Left lung (tissue), 10 donors: ENCODE measurements around the gene NSMCE3. TPM values are rescaled to one million over a fixed set of nuclear protein-coding genes. Genes with fewer than 3 reads are reported as not detected.

Experiments
- ATAC-seq: fragments of 200-7000 bp; cut with Tn5 transposase; one replicate; pipeline ENCODE4 v1.9.1; 2020; ENCODE audit warnings: moderate library complexity
- DNase-seq, 4 donors: peaks; one replicate each; pipeline ENCODE4 v3.0.0-alpha.2; 2013 to 2020
- H3K27ac ChIP-seq, 2 donors: fragments of 200-600 bp; sonication (generic) in 1 of 2; one replicate each; pipeline versions ENCODE4 v1.5.0 to v1.8.0; 2020 to 2021
- H3K27me3 ChIP-seq, 2 donors: fragments of 200-600 bp; sonication (generic) in 1 of 2; one replicate each; pipeline versions ENCODE4 v1.5.0 to v1.8.0; 2020 to 2021
- H3K36me3 ChIP-seq, 2 donors: fragments of 200-600 bp; sonication (generic) in 1 of 2; one replicate each; pipeline versions ENCODE4 v1.5.0 to v1.8.0; 2020 to 2021
- H3K4me1 ChIP-seq, 2 donors: fragments of 200-600 bp; one replicate each; pipeline ENCODE4 v1.8.0; 2021
- H3K4me3 ChIP-seq, 2 donors: fragments of 200-600 bp; sonication (generic) in 1 of 2; one replicate each; pipeline versions ENCODE4 v1.5.0 to v1.8.0; 2020 to 2021; ENCODE audit warnings: mild to moderate bottlenecking in 1 of 2
- H3K9me3 ChIP-seq, 2 donors: fragments of 200-600 bp; sonication (generic) in 1 of 2; one replicate each; pipeline versions ENCODE4 v1.5.0 to v1.8.0; 2020 to 2021
- CTCF ChIP-seq, 2 donors: fragments of 200-600 bp; sonication (generic) in 1 of 2; IDR thresholded peaks; one replicate each; pipeline versions ENCODE4 v1.5.0 to v1.8.0; 2021; ENCODE audit warnings: antibody characterized with exemption in 2 of 2
- intact Hi-C, 2 donors: fragments of 100-400 bp; cut with DNase I; formaldehyde crosslinking; loops; one replicate each; pipeline versions ENCODE4 v1.11.2 to v1.14.2; 2022
- polyA plus RNA-seq, 6 donors: library from polyadenylated mRNA; unstranded; fragments of 120-200 nt; gene quantifications; one replicate each; pipeline ENCODE4 v1.2.1, GENCODE V29; 2013; ENCODE audit not compliant: insufficient read length in 6 of 6
- total RNA-seq, 2 donors: library from RNA; stranded (reverse); fragmentation: NEBNext Ultra II Directional; extraction: Animal tissue kit (Norgen Biotek cat#: 25700); gene quantifications; one replicate each; pipeline ENCODE4 v1.2.1, GENCODE V29; 2021
- donor health status: DM: no; HTN: yes; CAD: no.
- donor health status: DM: no; HTN: no; CAD: no.

The NSMCE3 gene
- total and polyA plus RNA-seq, 8 donors, result 5.8 to 9.1 (median 7.3) TPM

GRCh38 chr15:29283381-29283780 lies 13.8 kb upstream of the NSMCE3 start:
- Histone ChIP-seq H3K9me3 (no peaks in the 10 kb centered on the region), H3K27me3 (no peaks in the 10 kb centered on the region), H3K27ac (no peak overlapping the region), H3K36me3 (no peaks in the 10 kb centered on the region), H3K4me3 (no peak overlapping the region), H3K4me1 (no peaks in the 10 kb centered on the region)
- TF ChIP-seq CTCF (IDR thresholded peaks at IDR 0.05), result no peak
- DNase-seq, result peak in 1 of 4 donors; percentile 24
- intact Hi-C loops, result no loop called here
- no peak for ATAC-seq

DNA sequence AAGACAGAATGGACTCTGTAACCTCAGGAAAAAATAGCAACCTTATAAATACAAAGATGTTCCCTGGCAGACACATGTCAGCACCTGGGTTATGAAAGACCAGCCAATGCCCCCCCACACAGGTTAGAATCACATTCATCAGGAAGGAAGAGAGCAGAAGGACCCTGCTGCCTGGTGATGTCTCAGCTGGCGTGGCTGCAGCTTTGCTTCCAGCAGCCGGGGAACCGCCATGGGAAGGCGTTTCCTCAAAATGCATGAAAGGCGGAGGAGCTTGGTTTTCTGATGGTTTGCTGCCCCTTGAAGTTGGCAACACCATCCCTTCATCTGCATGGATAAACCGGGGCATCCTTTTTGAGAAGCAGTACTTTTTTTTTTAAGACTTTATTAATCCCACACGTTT lies 10.9 kb upstream of the NSMCE3 start:
- H3K9me3 ChIP-seq, result no peaks in the 10 kb centered on the region
- H3K27me3 ChIP-seq, result no peaks in the 10 kb centered on the region
- H3K36me3 ChIP-seq, result no peaks in the 10 kb centered on the region
- intact Hi-C loops, result no loop called here
- DNase-seq (no peak), ATAC-seq (no peak)
- no peaks in the 10 kb centered on the region for H3K4me1 ChIP-seq
- TF ChIP-seq CTCF (IDR thresholded peaks at IDR 0.05), result no peak
- no peak overlapping the region for H3K4me3 ChIP-seq
- H3K27ac ChIP-seq, result no peak overlapping the region

GRCh38 chr15:29278436-29279105 lies 8.9 kb upstream of the NSMCE3 start:
- no peak for TF ChIP-seq CTCF (IDR thresholded peaks at IDR 0.05)
- Histone ChIP-seq H3K4me3 (no peak overlapping the region), H3K9me3 (no peaks in the 10 kb centered on the region), H3K4me1 (no peaks in the 10 kb centered on the region), H3K27me3 (no peaks in the 10 kb centered on the region), H3K27ac (no peak overlapping the region), H3K36me3 (no peaks in the 10 kb centered on the region)
- ATAC-seq (no peak), DNase-seq (peak in 1 of 4 donors; percentile 37)
- intact Hi-C loops, result no loop called here

DNA sequence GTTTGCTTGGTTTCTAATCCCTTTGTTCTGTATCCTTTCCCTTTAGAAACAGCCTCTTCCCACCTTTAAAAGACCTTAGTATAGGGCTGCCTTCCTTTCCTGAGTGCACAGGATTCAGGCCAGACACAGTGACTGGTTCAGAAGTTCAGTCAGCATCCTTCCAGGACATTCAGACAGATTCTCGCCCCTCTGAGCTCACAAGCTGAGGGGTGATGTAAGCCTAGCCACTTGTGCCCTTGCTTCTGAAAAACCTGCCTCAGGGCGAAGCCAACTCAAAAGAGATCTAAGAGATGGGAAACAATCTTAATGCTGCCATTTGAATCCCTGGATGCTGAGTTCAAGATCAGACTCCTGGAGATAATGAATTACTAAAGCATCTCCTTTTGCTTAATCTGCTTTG lies 6.7 kb upstream of the NSMCE3 start:
- Histone ChIP-seq H3K9me3 (no peaks in the 10 kb centered on the region), H3K36me3 (no peaks in the 10 kb centered on the region), H3K27ac (no peak overlapping the region), H3K27me3 (no peaks in the 10 kb centered on the region), H3K4me1 (no peaks in the 10 kb centered on the region), H3K4me3 (no peak overlapping the region)
- ATAC-seq, result no peak
- no peak for TF ChIP-seq CTCF (IDR thresholded peaks at IDR 0.05)
- intact Hi-C loops, result no loop called here
- DNase-seq, result no peak

DNA sequence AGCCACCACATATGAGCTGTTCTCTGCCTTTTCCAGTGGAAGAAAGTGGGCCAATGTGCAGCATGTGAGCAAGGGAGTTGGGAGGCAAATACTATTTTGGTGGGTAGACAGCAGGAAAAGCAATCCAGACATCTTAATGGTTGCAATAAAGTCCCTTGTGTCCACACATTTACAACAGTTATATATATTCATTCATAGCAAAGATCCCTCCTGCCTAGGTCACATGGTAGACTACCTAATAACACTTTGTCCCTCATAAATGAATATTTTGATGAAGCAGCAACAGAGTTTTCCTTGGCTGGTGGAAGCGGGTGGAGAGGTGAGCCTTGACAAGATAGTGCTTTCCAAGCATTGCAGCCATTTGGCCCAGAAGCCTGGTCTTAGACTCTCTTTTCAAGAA lies 6.2 kb upstream of the NSMCE3 start:
- intact Hi-C loops, result no loop called here
- ATAC-seq (no peak), DNase-seq (no peak)
- Histone ChIP-seq H3K4me1 (peaks cover 0 to under 1% of the 10 kb centered on the region in 2 donors), H3K9me3 (no peaks in the 10 kb centered on the region), H3K27me3 (no peaks in the 10 kb centered on the region), H3K4me3 (no peak overlapping the region), H3K27ac (no peak overlapping the region), H3K36me3 (no peaks in the 10 kb centered on the region)
- no peak for TF ChIP-seq CTCF (IDR thresholded peaks at IDR 0.05)
